ENCODE measurements around the gene MAOB. TPM values are rescaled to one million over a fixed set of nuclear protein-coding genes. Genes with fewer than 3 reads are reported as not detected.

Gene MAOB
- polyA plus RNA-seq, 2 donors, result 1.6 to 7.5 TPM

DNA sequence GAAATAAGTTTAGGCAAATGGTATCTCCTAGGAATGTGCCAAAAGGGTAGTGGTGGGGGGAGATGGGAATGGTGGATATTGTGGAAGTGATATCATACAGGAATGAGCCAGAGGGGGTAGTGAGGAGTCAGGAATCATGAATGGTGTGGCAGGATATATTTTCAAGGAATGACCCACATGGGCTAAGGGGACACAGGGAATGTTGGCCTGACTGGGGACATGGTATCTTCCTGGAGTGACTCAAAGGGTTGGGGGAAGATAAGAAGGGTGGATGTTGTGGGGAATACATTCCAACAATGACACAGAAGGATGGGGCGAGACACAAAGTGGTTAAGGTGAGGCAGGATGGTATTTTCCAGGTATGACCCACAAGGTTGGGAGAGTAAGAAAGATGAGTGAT, 165.6 kb downstream of the MAOB start:
- H3K27me3 ChIP-seq (ENCODE audit: control insufficient read depth in 1 of 2, insufficient read depth in 2 of 2, low read length in 2 of 2), result peaks cover 0 to 3% of the 10 kb centered on the region in 2 donors
- H3K4me3 ChIP-seq (ENCODE audit: low read depth in 1 of 2, low read length in 2 of 2), result no peak overlapping the region
- no peaks in the 10 kb centered on the region for H3K4me1 ChIP-seq (ENCODE audit: control insufficient read depth in 2 of 2, insufficient read depth in 2 of 2, low read length in 1 of 2)
- H3K36me3 ChIP-seq (ENCODE audit: control insufficient read depth in 2 of 2, insufficient read depth in 2 of 2, low read length in 1 of 2), result peaks cover 2 to 11% of the 10 kb centered on the region in 2 donors
- 74 to 91% methylated on average over 1 of the region's 1 CpG for WGBS, 2 donors
- peaks cover 0 to 2% of the 10 kb centered on the region in 2 donors for H3K9me3 ChIP-seq (ENCODE audit: control insufficient read depth in 2 of 2, insufficient read depth in 1 of 2, low read depth in 1 of 2, low read length in 1 of 2)
- no peak overlapping the region for H3K27ac ChIP-seq (ENCODE audit: low read depth in 2 of 2, low read length in 1 of 2)

Other genes with a start within 250 kb of the MAOB start
- gene MAOA, start 226.2 kb downstream of the MAOB start, polyA plus RNA-seq, result 10 to 100 TPM; 22.9 to 43.9 TPM
- gene NDP, start 90.9 kb upstream of the MAOB start, polyA plus RNA-seq, result under 1 TPM in 1 of 2 donors, not detected in 1; 0.01 TPM